Neural cell (in vitro differentiated cells): ENCODE results near the gene PSMA2. TPM values are rescaled to one million over a fixed set of nuclear protein-coding genes. Genes with fewer than 3 reads are reported as not detected.

ENCODE experiments used
- H2AFZ ChIP-seq: fragments of 200-600, 300-800 bp; sonication (generic), shearing (Covaris generic); 2 replicates; pipeline ENCODE4 v1.6.0; 2014; ENCODE audit warnings: low read depth, mild to moderate bottlenecking, antibody characterized with exemption, low read length, moderate library complexity
- H3F3A ChIP-seq: fragments of 200-600 bp; shearing (Covaris generic); 2 replicates; pipeline ENCODE4 v1.6.1; 2016; ENCODE audit warnings: mild to moderate bottlenecking, moderate library complexity, mixed read lengths, antibody characterized with exemption, low read length; ENCODE audit not compliant: insufficient read depth, poor library complexity, severe bottlenecking
- H3K27ac ChIP-seq: fragments of 200-600, 300-800 bp; sonication (generic), shearing (Covaris generic); 2 replicates; pipeline ENCODE4 v1.5.1; 2014; ENCODE audit warnings: mild to moderate bottlenecking, low read length, moderate library complexity
- H3K27me3 ChIP-seq: fragments of 300-800, 200-600 bp; sonication (generic), shearing (Covaris generic); 2 replicates; pipeline ENCODE4 v1.6.0; 2014; ENCODE audit warnings: mild to moderate bottlenecking, low read depth, low read length, moderate library complexity; ENCODE audit not compliant: insufficient read depth
- H3K36me3 ChIP-seq: fragments of 300-800, 200-600 bp; sonication (generic), shearing (Covaris generic); 2 replicates; pipeline ENCODE4 v1.5.1; 2014; ENCODE audit warnings: mild to moderate bottlenecking, antibody characterized with exemption, low read length, moderate library complexity; ENCODE audit not compliant: insufficient read depth
- H3K4me2 ChIP-seq: fragments of 300-800, 200-600 bp; sonication (generic), shearing (Covaris generic); 2 replicates; pipeline ENCODE4 v1.6.0; 2014; ENCODE audit warnings: mild to moderate bottlenecking, low read length
- H3K4me3 ChIP-seq: fragments of 300-800, 200-600 bp; sonication (generic), shearing (Covaris generic); 2 replicates; pipeline ENCODE4 v1.5.1; 2014; ENCODE audit warnings: mild to moderate bottlenecking, low read length, moderate library complexity
- H3K79me2 ChIP-seq: fragments of 200-600 bp; shearing (Covaris generic); replicated peaks from 2 replicates; pipeline ENCODE4 v1.6.0; 2014; ENCODE audit warnings: mild to moderate bottlenecking, low read length, moderate library complexity; ENCODE audit not compliant: insufficient read depth
- H3K9ac ChIP-seq: fragments of 300-800, 200-600 bp; sonication (generic), shearing (Covaris generic); 2 replicates; pipeline ENCODE4 v1.6.1; 2016; ENCODE audit warnings: mild to moderate bottlenecking, low read length, mixed read lengths
- H3K9me2 ChIP-seq: fragments of 200-600 bp; shearing (Covaris generic); 2 replicates; pipeline ENCODE4 v1.6.1; 2016; ENCODE audit warnings: mild to moderate bottlenecking, low read length, mixed read lengths; ENCODE audit not compliant: insufficient read depth
- H3K9me3 ChIP-seq: fragments of 200-600, 300-800 bp; sonication (generic), shearing (Covaris generic); 2 replicates; pipeline ENCODE4 v1.6.1; 2016; ENCODE audit warnings: mild to moderate bottlenecking, mixed run types, low read length, moderate library complexity, mixed read lengths
- H4K20me1 ChIP-seq: fragments of 200-600 bp; shearing (Covaris generic); 2 replicates; pipeline ENCODE4 v1.6.1; 2016; ENCODE audit warnings: mild to moderate bottlenecking, mixed run types; ENCODE audit not compliant: insufficient read depth
- CTCF ChIP-seq: fragments of 450-650 bp; IDR thresholded peaks from 2 replicates; pipeline ENCODE4 v1.5.1; 2014; ENCODE audit warnings: antibody characterized with exemption, mild to moderate bottlenecking, moderate library complexity; ENCODE audit not compliant: poor library complexity, severe bottlenecking
- EP300 ChIP-seq: fragments of 450-650 bp; conservative IDR thresholded peaks from 2 replicates; pipeline ENCODE4 v1.6.1; 2014; ENCODE audit warnings: antibody characterized with exemption, mild to moderate bottlenecking, moderate library complexity; ENCODE audit not compliant: poor library complexity, severe bottlenecking
- EZH2 ChIP-seq: fragments of 200-600, 300-800 bp; shearing (Covaris generic), sonication (generic); IDR thresholded peaks from 2 replicates; pipeline ENCODE4 v1.6.1; 2014; ENCODE audit warnings: antibody characterized with exemption, low read length, borderline replicate concordance, mild to moderate bottlenecking; ENCODE audit not compliant: insufficient read depth, poor library complexity, severe bottlenecking
- MXI1 ChIP-seq: fragments of 450-650 bp; conservative IDR thresholded peaks from 2 replicates; pipeline ENCODE4 v1.6.1; 2014; ENCODE audit warnings: antibody characterized with exemption, mild to moderate bottlenecking; ENCODE audit not compliant: poor library complexity, severe bottlenecking
- POLR2AphosphoS5 ChIP-seq: IDR thresholded peaks from 2 replicates; pipeline ENCODE4 v1.6.1; 2012
- RAD21 ChIP-seq: fragments of 450-650 bp; conservative IDR thresholded peaks from 2 replicates; pipeline ENCODE4 v1.6.1; 2014; ENCODE audit warnings: antibody characterized with exemption, mild to moderate bottlenecking, moderate library complexity
- REST ChIP-seq: IDR thresholded peaks from 2 replicates; pipeline ENCODE4 v1.6.1; 2012; ENCODE audit warnings: borderline replicate concordance
- SMC3 ChIP-seq: fragments of 450-650 bp; conservative IDR thresholded peaks from 2 replicates; pipeline ENCODE4 v1.6.1; 2014; ENCODE audit warnings: antibody characterized with exemption, mild to moderate bottlenecking, moderate library complexity; ENCODE audit not compliant: poor library complexity
- TAF1 ChIP-seq: IDR thresholded peaks from 2 replicates; pipeline ENCODE4 v1.6.1; 2012; ENCODE audit warnings: low read depth
- polyA plus RNA-seq: library from polyadenylated mRNA; depleted of rRNA; stranded (reverse); fragments of >200 nt; gene quantifications from 2 replicates; pipeline ENCODE4 v1.2.3, GENCODE V29; 2014

Gene PSMA2
- polyA plus RNA-seq, 1 donor from 2014 or later: 225 TPM

GRCh38 chr7:42956062-42956461, 24.1 kb upstream of the PSMA2 start:
- H3K4me3 ChIP-seq: no peak overlapping the region

GRCh38 chr7:42953994-42954393, 22.0 kb upstream of the PSMA2 start:
- Histone ChIP-seq H3K9me3 (no peaks in the 10 kb centered on the region), H4K20me1 (no peaks in the 10 kb centered on the region)
- TF ChIP-seq EZH2: no peak
- TF ChIP-seq MXI1: no peak
- no peak for TF ChIP-seq RAD21
- TF ChIP-seq SMC3: no peak
- TF ChIP-seq CTCF: no peak
- TF ChIP-seq TAF1: no peak
- no peak for TF ChIP-seq EP300
- TF ChIP-seq POLR2AphosphoS5: no peak

More at GRCh38 chr7:42956062-42956461, 24.1 kb upstream of the PSMA2 start:
- Histone ChIP-seq H3K9me3 (no peaks in the 10 kb centered on the region), H3K27me3 (no peaks in the 10 kb centered on the region), H4K20me1 (no peaks in the 10 kb centered on the region), H3K27ac (no peak overlapping the region), H3K9me2 (no peaks in the 10 kb centered on the region), H3K9ac (no peak overlapping the region), H3K79me2 (no peaks in the 10 kb centered on the region), H3K4me2 (no peak overlapping the region), H3K36me3 (no peaks in the 10 kb centered on the region), H3F3A (no peaks in the 10 kb centered on the region), H2AFZ (no peak overlapping the region)
- TF ChIP-seq EZH2 (no peak), CTCF (no peak), RAD21 (no peak), TAF1 (no peak), MXI1 (no peak), SMC3 (no peak), POLR2AphosphoS5 (no peak), EP300 (no peak), REST (no peak)

More at GRCh38 chr7:42953994-42954393, 22.0 kb upstream of the PSMA2 start:
- H3K9me2 ChIP-seq: no peaks in the 10 kb centered on the region
- H3K79me2 ChIP-seq: no peaks in the 10 kb centered on the region
- no peak overlapping the region for H3K4me3 ChIP-seq
- no peak overlapping the region for H3K4me2 ChIP-seq
- H3F3A ChIP-seq: no peaks in the 10 kb centered on the region
- H3K9ac ChIP-seq: no peak overlapping the region
- no peak overlapping the region for H2AFZ ChIP-seq
- no peaks in the 10 kb centered on the region for H3K36me3 ChIP-seq
- H3K27me3 ChIP-seq: no peaks in the 10 kb centered on the region
- H3K27ac ChIP-seq: no peak overlapping the region
